Subcutaneous abdominal adipose tissue (tissue), 5 donors: Measurements from ENCODE around the gene NTRK2.

ENCODE experiments used
- H3K27ac ChIP-seq: one replicate; pipeline ENCODE4 v1.7.0; 2013; ENCODE audit warnings: low read depth, mild to moderate bottlenecking, inconsistent platforms, low read length, moderate library complexity
- H3K27me3 ChIP-seq, 5 donors: one replicate each; pipeline ENCODE4 v1.7.0; 2013; ENCODE audit warnings: low read length in 5 of 5, inconsistent platforms in 1 of 5; ENCODE audit not compliant: control insufficient read depth in 5 of 5, insufficient read depth in 4 of 5
- H3K36me3 ChIP-seq, 5 donors: one replicate each; pipeline ENCODE4 v1.7.0; 2013; ENCODE audit warnings: low read length in 5 of 5; ENCODE audit not compliant: control insufficient read depth in 5 of 5, insufficient read depth in 5 of 5
- H3K4me1 ChIP-seq, 5 donors: one replicate each; pipeline ENCODE4 v1.7.0; 2013; ENCODE audit warnings: low read length in 5 of 5, mild to moderate bottlenecking in 3 of 5, moderate library complexity in 1 of 5; ENCODE audit not compliant: control insufficient read depth in 5 of 5, insufficient read depth in 5 of 5
- H3K4me3 ChIP-seq, 5 donors: one replicate each; pipeline ENCODE4 v1.7.0; 2013; ENCODE audit warnings: low read length in 5 of 5, low read depth in 1 of 5
- H3K9ac ChIP-seq, 5 donors: one replicate each; pipeline ENCODE4 v1.7.0; 2013; ENCODE audit warnings: low read length in 5 of 5, mild to moderate bottlenecking in 4 of 5, moderate library complexity in 3 of 5
- H3K9me3 ChIP-seq, 5 donors: one replicate each; pipeline ENCODE4 v1.7.0; 2013; ENCODE audit warnings: low read length in 5 of 5; ENCODE audit not compliant: control insufficient read depth in 5 of 5
- donor health status: healthy.
- donor health status: healthy.
- donor health status: healthy.
- donor health status: healthy.
- donor health status: healthy.

Gene NTRK2

GRCh38 chr9:85041466-85042137 lies 372.1 kb downstream of the NTRK2 start:
- Histone ChIP-seq H3K4me1 (peaks cover 0 to 57% (median 33%) of the 10 kb centered on the region in 5 donors), H3K27ac (no peak overlapping the region), H3K4me3 (no peak overlapping the region)

GRCh38 chr9:85042981-85043647 lies 373.6 kb downstream of the NTRK2 start:
- peaks cover 0 to 52% (median 30%) of the 10 kb centered on the region in 5 donors for H3K4me1 ChIP-seq
- H3K36me3 ChIP-seq: no peaks in the 10 kb centered on the region
- peak overlapping the region; percentile 78 for H3K27ac ChIP-seq
- H3K9me3 ChIP-seq: no peaks in the 10 kb centered on the region
- H3K27me3 ChIP-seq: no peaks in the 10 kb centered on the region
- no peak overlapping the region for H3K9ac ChIP-seq
- no peak overlapping the region for H3K4me3 ChIP-seq

More at GRCh38 chr9:85041466-85042137, 372.1 kb downstream of the NTRK2 start:
- H3K36me3 ChIP-seq: no peaks in the 10 kb centered on the region
- no peak overlapping the region for H3K9ac ChIP-seq
- no peaks in the 10 kb centered on the region for H3K27me3 ChIP-seq
- H3K9me3 ChIP-seq: no peaks in the 10 kb centered on the region

GRCh38 chr9:85045271-85045670 lies 375.7 kb downstream of the NTRK2 start:
- Histone ChIP-seq H3K9me3 (no peaks in the 10 kb centered on the region), H3K36me3 (no peaks in the 10 kb centered on the region), H3K9ac (no peak overlapping the region), H3K27me3 (no peaks in the 10 kb centered on the region), H3K4me3 (no peak overlapping the region), H3K4me1 (peaks cover 0 to 32% (median 22%) of the 10 kb centered on the region in 5 donors), H3K27ac (no peak overlapping the region)

GRCh38 chr9:85046475-85046874 lies 376.9 kb downstream of the NTRK2 start:
- Histone ChIP-seq H3K4me3 (no peak overlapping the region), H3K9ac (no peak overlapping the region), H3K36me3 (no peaks in the 10 kb centered on the region), H3K27me3 (no peaks in the 10 kb centered on the region), H3K4me1 (peaks cover 0 to 25% (median 19%) of the 10 kb centered on the region in 5 donors), H3K9me3 (no peaks in the 10 kb centered on the region), H3K27ac (no peak overlapping the region)

- Histone ChIP-seq H3K36me3 (no peaks in the 10 kb centered on the region), H3K9ac (no peak overlapping the region), H3K27me3 (no peaks in the 10 kb centered on the region), H3K4me1 (no peaks in the 10 kb centered on the region), H3K27ac (no peak overlapping the region), H3K9me3 (no peaks in the 10 kb centered on the region), H3K4me3 (no peak overlapping the region)
Measured at GRCh38 chr9:85053206-85053786, 383.8 kb downstream of the NTRK2 start.

GRCh38 chr9:85054017-85054416 lies 384.5 kb downstream of the NTRK2 start:
- H3K36me3 ChIP-seq: no peaks in the 10 kb centered on the region

GRCh38 chr9:85055506-85056202 lies 386.1 kb downstream of the NTRK2 start:
- no peak overlapping the region for H3K27ac ChIP-seq
- no peaks in the 10 kb centered on the region for H3K36me3 ChIP-seq
- H3K4me3 ChIP-seq: no peak overlapping the region
- no peaks in the 10 kb centered on the region for H3K27me3 ChIP-seq
- H3K9ac ChIP-seq: no peak overlapping the region
- H3K9me3 ChIP-seq: no peaks in the 10 kb centered on the region
- H3K4me1 ChIP-seq: no peaks in the 10 kb centered on the region

More at GRCh38 chr9:85054017-85054416, 384.5 kb downstream of the NTRK2 start:
- Histone ChIP-seq H3K4me1 (no peaks in the 10 kb centered on the region), H3K4me3 (no peak overlapping the region), H3K9ac (no peak overlapping the region), H3K9me3 (no peaks in the 10 kb centered on the region), H3K27ac (no peak overlapping the region), H3K27me3 (no peaks in the 10 kb centered on the region)

- Histone ChIP-seq H3K36me3 (no peaks in the 10 kb centered on the region), H3K9me3 (no peaks in the 10 kb centered on the region), H3K4me3 (no peak overlapping the region), H3K27ac (no peak overlapping the region), H3K4me1 (no peaks in the 10 kb centered on the region), H3K9ac (no peak overlapping the region), H3K27me3 (no peaks in the 10 kb centered on the region)
Measured at GRCh38 chr9:85056203-85056572, 386.7 kb downstream of the NTRK2 start.

- no peaks in the 10 kb centered on the region for H3K36me3 ChIP-seq
- H3K9me3 ChIP-seq: no peaks in the 10 kb centered on the region
- no peak overlapping the region for H3K9ac ChIP-seq
- no peaks in the 10 kb centered on the region for H3K4me1 ChIP-seq
- no peaks in the 10 kb centered on the region for H3K27me3 ChIP-seq
- H3K4me3 ChIP-seq: no peak overlapping the region
- no peak overlapping the region for H3K27ac ChIP-seq
Measured at GRCh38 chr9:85061969-85062368, 392.4 kb downstream of the NTRK2 start.
